SK-N-SH (cell line): ENCODE measurements around the gene PLCG2.

Experiments used
- CHD2 ChIP-seq: fragments of 150-350 bp; IDR thresholded peaks from 2 replicates; pipeline ENCODE4 v1.6.1; 2018; ENCODE audit warnings: low read length; ENCODE audit not compliant: partially characterized antibody
- CTCF ChIP-seq: fragments of 200-600 bp; sonication (generic); IDR thresholded peaks from 2 replicates; pipeline ENCODE4 v1.6.1; 2017; ENCODE audit warnings: antibody characterized with exemption, mild to moderate bottlenecking, moderate library complexity
- EZH2phosphoT487 ChIP-seq: fragments of 200-600 bp; sonication (generic); IDR thresholded peaks from 2 replicates; pipeline ENCODE4 v1.6.1; 2017; ENCODE audit warnings: low read depth, mixed run types, mild to moderate bottlenecking, antibody characterized with exemption, moderate library complexity, borderline replicate concordance
- FOXJ3 ChIP-seq: sonication (generic); formaldehyde crosslinking; IDR thresholded peaks from 2 replicates; pipeline ENCODE4 v1.5.1; 2020; ENCODE audit warnings: mild to moderate bottlenecking, missing genetic modification reagents
- FOXM1 ChIP-seq: IDR thresholded peaks from 2 replicates; pipeline ENCODE4 v1.4.0; 2012; ENCODE audit warnings: low read depth, mild to moderate bottlenecking
- GABPA ChIP-seq: IDR thresholded peaks from 2 replicates; pipeline ENCODE4 v1.4.0; 2012; ENCODE audit warnings: low read depth, mild to moderate bottlenecking
- MAX ChIP-seq: IDR thresholded peaks from 2 replicates; pipeline ENCODE4 v1.4.0; 2012; ENCODE audit warnings: low read depth
- NFIC ChIP-seq: IDR thresholded peaks from 2 replicates; pipeline ENCODE4 v1.4.0; 2012; ENCODE audit warnings: borderline replicate concordance
- NRF1 ChIP-seq: IDR thresholded peaks from 2 replicates; pipeline ENCODE4 v1.6.1; 2012; ENCODE audit warnings: low read depth, mild to moderate bottlenecking, low read length
- PBX3 ChIP-seq: IDR thresholded peaks from 2 replicates; pipeline ENCODE4; 2012
- POLR2AphosphoS5 ChIP-seq: IDR thresholded peaks from 2 replicates; pipeline ENCODE4 v1.6.1; 2012; ENCODE audit warnings: low read depth, low read length
- RFX5 ChIP-seq: IDR thresholded peaks from 2 replicates; pipeline ENCODE4 v1.6.1; 2012; ENCODE audit warnings: mild to moderate bottlenecking, improper control_type of control experiment, low read length
- SIN3A ChIP-seq: IDR thresholded peaks from 2 replicates; pipeline ENCODE4 v1.6.1; 2012; ENCODE audit warnings: low read depth, mild to moderate bottlenecking, low read length, moderate library complexity, borderline replicate concordance

GRCh38 chr16:81987706-81988105, 208.6 kb downstream of the PLCG2 start:
- TF ChIP-seq CTCF (no peak), MAX (no peak), NRF1 (no peak), NFIC (no peak), SIN3A (no peak), FOXJ3 (CRISPR knock-in tag) (no peak), FOXM1 (no peak), EZH2phosphoT487 (no peak), POLR2AphosphoS5 (no peak), GABPA (no peak), RFX5 (no peak), PBX3 (no peak), CHD2 (no peak)
